Fibroblast of lung (primary cell): ENCODE measurements around the gene MRPS35. TPM values are rescaled to one million over a fixed set of nuclear protein-coding genes. Genes with fewer than 3 reads are reported as not detected.

Source experiments
- DNase-seq, 2 donors: peaks; one replicate each; pipeline versions ENCODE4 v3.0.0 to v3.0.0-alpha.2; 2010; ENCODE audit warnings: low read depth in 2 of 2
- H2AFZ ChIP-seq: 2 replicates; pipeline ENCODE4 v1.5.1; 2012; ENCODE audit warnings: low read length, control low read depth, inconsistent platforms
- H3K27ac ChIP-seq: 2 replicates; pipeline ENCODE4 v1.5.1; 2011; ENCODE audit warnings: low read length, control low read depth; ENCODE audit not compliant: insufficient read depth
- H3K27me3 ChIP-seq: 2 replicates; pipeline ENCODE4 v1.5.1; 2011; ENCODE audit warnings: mild to moderate bottlenecking, low read length; ENCODE audit not compliant: control insufficient read depth, insufficient read depth
- H3K36me3 ChIP-seq: 2 replicates; pipeline ENCODE4 v1.5.1; 2011; ENCODE audit warnings: low read length; ENCODE audit not compliant: control insufficient read depth, insufficient read depth
- H3K4me1 ChIP-seq: 2 replicates; pipeline ENCODE4 v1.5.1; 2011; ENCODE audit warnings: low read length; ENCODE audit not compliant: control insufficient read depth, insufficient read depth; ENCODE audit errors: extremely low read depth
- H3K4me2 ChIP-seq: 2 replicates; pipeline ENCODE4 v1.5.1; 2011; ENCODE audit warnings: low read length, control low read depth; ENCODE audit not compliant: insufficient read depth; ENCODE audit errors: extremely low read depth
- H3K4me3 ChIP-seq, 4 experiments: fragments of 200-600 bp in 1 of 4; sonication (generic) in 1 of 4; replicated peaks in 1 of 4; 2 replicates each; pipeline ENCODE4 v1.5.1; 2011 to 2016; ENCODE audit warnings: low read length in 4 of 4, low read depth in 3 of 4, mild to moderate bottlenecking in 3 of 4, control low read depth in 2 of 4, inconsistent platforms in 1 of 4, mixed read lengths in 1 of 4; ENCODE audit not compliant: insufficient read depth in 1 of 4; ENCODE audit errors: control extremely low read depth in 1 of 4
- H3K79me2 ChIP-seq: 2 replicates; pipeline ENCODE4 v1.5.1; 2012; ENCODE audit warnings: mild to moderate bottlenecking, low read length, inconsistent platforms; ENCODE audit not compliant: control insufficient read depth, insufficient read depth
- H3K9ac ChIP-seq: 2 replicates; pipeline ENCODE4 v1.5.1; 2011; ENCODE audit warnings: mild to moderate bottlenecking, low read length, control low read depth; ENCODE audit not compliant: insufficient read depth
- H3K9me3 ChIP-seq: 2 replicates; pipeline ENCODE4 v1.5.1; 2012; ENCODE audit warnings: low read depth, low read length; ENCODE audit not compliant: control insufficient read depth, insufficient read depth
- H4K20me1 ChIP-seq: 2 replicates; pipeline ENCODE4 v1.5.1; 2011; ENCODE audit warnings: low read length; ENCODE audit not compliant: control insufficient read depth, insufficient read depth; ENCODE audit errors: extremely low read depth
- CTCF ChIP-seq, 2 donors: IDR thresholded peaks in 1 of 2; conservative IDR thresholded peaks in 1 of 2; 1 replicate in 1 of 2; 2 replicates in 1 of 2; pipeline ENCODE4 v1.5.1; 2011 to 2012; ENCODE audit warnings: low read length in 2 of 2, control low read depth in 1 of 2, inconsistent platforms in 1 of 2, low read depth in 1 of 2, mild to moderate bottlenecking in 1 of 2
- EZH2 ChIP-seq: IDR thresholded peaks from 2 replicates; pipeline ENCODE4 v1.5.1; 2012; ENCODE audit warnings: low read length, control low read depth, mild to moderate bottlenecking; ENCODE audit errors: missing control alignments
- polyA plus RNA-seq, 2 donors: library from polyadenylated mRNA; depleted of rRNA in 1 of 2; stranded (reverse) in 1 of 2; unstranded in 1 of 2; fragments of >200 nt; gene quantifications; 2 replicates each; pipeline ENCODE4 v1.2.1, GENCODE V29; 2011 to 2012; ENCODE audit warnings: missing spikeins in 1 of 2
- total RNA-seq: library from RNA; depleted of rRNA; stranded (reverse); fragments of >200 nt; gene quantifications from 2 replicates; pipeline ENCODE4 v1.2.1, GENCODE V29; 2014

Gene MRPS35
- total and polyA plus RNA-seq, 2 donors (not counting 1 experiment from before 2014, with no cell fraction given) = 52.5 to 70.7 TPM

- peak; percentile 15 to 25 for DNase-seq
- H2AFZ ChIP-seq = no peak overlapping the region
- no peaks in the 10 kb centered on the region for H3K4me1 ChIP-seq
- H3K9me3 ChIP-seq = no peaks in the 10 kb centered on the region
- H3K36me3 ChIP-seq = peaks cover 6% of the 10 kb centered on the region
- H4K20me1 ChIP-seq = no peaks in the 10 kb centered on the region
- no peak overlapping the region for H3K4me2 ChIP-seq
- no peaks in the 10 kb centered on the region for H3K79me2 ChIP-seq
- no peaks in the 10 kb centered on the region for H3K27me3 ChIP-seq
- no peak overlapping the region for H3K4me3 ChIP-seq
- TF ChIP-seq CTCF (conservative IDR thresholded peaks at IDR 0.05 in 1 of 2, IDR thresholded peaks at IDR 0.05 in 1 of 2; ENCODE audit: low read depth in 1 of 2, low read length in 2 of 2) = no peak
- no peak for TF ChIP-seq EZH2
- H3K27ac ChIP-seq = no peak overlapping the region
- no peak overlapping the region for H3K9ac ChIP-seq
Observed at GRCh38 chr12:27682534-27682933, 28.1 kb upstream of the MRPS35 start.

GRCh38 chr12:27685274-27685673, 25.4 kb upstream of the MRPS35 start:
- DNase-seq = no peak
- H3K36me3 ChIP-seq = peaks cover 16% of the 10 kb centered on the region
- H4K20me1 ChIP-seq = no peaks in the 10 kb centered on the region
- no peak overlapping the region for H3K4me2 ChIP-seq
- H3K4me1 ChIP-seq = no peaks in the 10 kb centered on the region
- no peaks in the 10 kb centered on the region for H3K27me3 ChIP-seq
- TF ChIP-seq CTCF (conservative IDR thresholded peaks at IDR 0.05 in 1 of 2, IDR thresholded peaks at IDR 0.05 in 1 of 2; ENCODE audit: low read depth in 1 of 2, low read length in 2 of 2) (no peak), EZH2 (no peak)
- H3K79me2 ChIP-seq = no peaks in the 10 kb centered on the region
- H3K27ac ChIP-seq = no peak overlapping the region
- no peak overlapping the region for H2AFZ ChIP-seq
- no peaks in the 10 kb centered on the region for H3K9me3 ChIP-seq
- H3K9ac ChIP-seq = no peak overlapping the region
- no peak overlapping the region for H3K4me3 ChIP-seq

GRCh38 chr12:27686147-27686546, 24.5 kb upstream of the MRPS35 start:
- no peak for TF ChIP-seq EZH2
- no peak for TF ChIP-seq CTCF (conservative IDR thresholded peaks at IDR 0.05 in 1 of 2, IDR thresholded peaks at IDR 0.05 in 1 of 2; ENCODE audit: low read depth in 1 of 2, low read length in 2 of 2)
- Histone ChIP-seq H3K9ac (no peak overlapping the region), H3K4me1 (no peaks in the 10 kb centered on the region), H3K4me2 (no peak overlapping the region), H3K27ac (no peak overlapping the region), H3K36me3 (peaks cover 16% of the 10 kb centered on the region), H3K9me3 (no peaks in the 10 kb centered on the region), H4K20me1 (no peaks in the 10 kb centered on the region), H3K27me3 (no peaks in the 10 kb centered on the region), H2AFZ (no peak overlapping the region), H3K79me2 (no peaks in the 10 kb centered on the region), H3K4me3 (no peak overlapping the region)
- DNase-seq = no peak
